ENCODE results near the gene SSBP3.
"Not testable (repeated sequence)": the region's sequence is repeated elsewhere in the genome, so short reads cannot be mapped to it uniquely, and the experiment has no call there.

Gene SSBP3

GRCh38 chr1:54436826-54437225 lies 30.6 kb upstream of the SSBP3 start:
- TF ChIP-seq FOXP2 (optimal IDR thresholded peaks at IDR 0.05; ENCODE audit: control extremely low read depth, extremely low read length, insufficient read depth) (no peak), EZH2 (IDR thresholded peaks at IDR 0.05) (no peak), POLR2AphosphoS5 (IDR thresholded peaks at IDR 0.05; ENCODE audit: borderline replicate concordance, low read depth, low read length) (no peak)
- H3K4me3 ChIP-seq, result no peak overlapping the region
- no peak for DNase-seq (ENCODE audit: low read depth, low spot score)
- H3K9me3 ChIP-seq (ENCODE audit: low read depth, low read length), result no peaks in the 10 kb centered on the region
- H3K36me3 ChIP-seq (ENCODE audit: insufficient read depth, low read length), result no peaks in the 10 kb centered on the region
- no peak overlapping the region for H3K27ac ChIP-seq
- no peak overlapping the region for H3K9ac ChIP-seq (ENCODE audit: insufficient read length)

- H3K27ac ChIP-seq, result no peak overlapping the region
- DNase-seq (ENCODE audit: low read depth, low spot score), result no peak
- no peak overlapping the region for H3K4me3 ChIP-seq
- no peaks in the 10 kb centered on the region for H3K36me3 ChIP-seq (ENCODE audit: insufficient read depth, low read length)
- no peak overlapping the region for H3K9ac ChIP-seq (ENCODE audit: insufficient read length)
- no peaks in the 10 kb centered on the region for H3K9me3 ChIP-seq (ENCODE audit: low read depth, low read length)
- TF ChIP-seq FOXP2 (optimal IDR thresholded peaks at IDR 0.05; ENCODE audit: control extremely low read depth, extremely low read length, insufficient read depth) (no peak), EZH2 (IDR thresholded peaks at IDR 0.05) (no peak), POLR2AphosphoS5 (IDR thresholded peaks at IDR 0.05; ENCODE audit: borderline replicate concordance, low read depth, low read length) (no peak)
Observed at GRCh38 chr1:54429838-54430237, 23.6 kb upstream of the SSBP3 start.

- H3K9ac ChIP-seq (ENCODE audit: insufficient read length), result no peak overlapping the region
- H3K9me3 ChIP-seq (ENCODE audit: low read depth, low read length), result no peaks in the 10 kb centered on the region
- TF ChIP-seq EZH2 (IDR thresholded peaks at IDR 0.05) (no peak), POLR2AphosphoS5 (IDR thresholded peaks at IDR 0.05; ENCODE audit: borderline replicate concordance, low read depth, low read length) (no peak), FOXP2 (optimal IDR thresholded peaks at IDR 0.05; ENCODE audit: control extremely low read depth, extremely low read length, insufficient read depth) (no peak)
- H3K36me3 ChIP-seq (ENCODE audit: insufficient read depth, low read length), result no peaks in the 10 kb centered on the region
- no peak overlapping the region for H3K4me3 ChIP-seq
- DNase-seq (ENCODE audit: low read depth, low spot score), result no peak
- peak overlapping the region; percentile 62; the same call in 1 of the 2 replicates for H3K27ac ChIP-seq
Observed at GRCh38 chr1:54428837-54429518, 22.8 kb upstream of the SSBP3 start.

- Histone ChIP-seq H3K9ac (ENCODE audit: insufficient read length) (no peak overlapping the region), H3K36me3 (ENCODE audit: insufficient read depth, low read length) (no peaks in the 10 kb centered on the region), H3K4me3 (no peak overlapping the region), H3K9me3 (ENCODE audit: low read depth, low read length) (no peaks in the 10 kb centered on the region), H3K27ac (no peak overlapping the region)
- TF ChIP-seq EZH2 (IDR thresholded peaks at IDR 0.05) (no peak), FOXP2 (optimal IDR thresholded peaks at IDR 0.05; ENCODE audit: control extremely low read depth, extremely low read length, insufficient read depth) (no peak), POLR2AphosphoS5 (IDR thresholded peaks at IDR 0.05; ENCODE audit: borderline replicate concordance, low read depth, low read length) (no peak)
- no peak for DNase-seq (ENCODE audit: low read depth, low spot score)
Observed at GRCh38 chr1:54425152-54425584, 19.0 kb upstream of the SSBP3 start.

- TF ChIP-seq EZH2 (IDR thresholded peaks at IDR 0.05) (no peak), FOXP2 (optimal IDR thresholded peaks at IDR 0.05; ENCODE audit: control extremely low read depth, extremely low read length, insufficient read depth) (no peak), POLR2AphosphoS5 (IDR thresholded peaks at IDR 0.05; ENCODE audit: borderline replicate concordance, low read depth, low read length) (no peak)
- H3K36me3 ChIP-seq (ENCODE audit: insufficient read depth, low read length), result no peaks in the 10 kb centered on the region
- H3K9me3 ChIP-seq (ENCODE audit: low read depth, low read length), result no peaks in the 10 kb centered on the region
- no peak overlapping the region for H3K9ac ChIP-seq (ENCODE audit: insufficient read length)
- no peak for DNase-seq (ENCODE audit: low read depth, low spot score)
- H3K4me3 ChIP-seq, result no peak overlapping the region
- no peak overlapping the region for H3K27ac ChIP-seq
Observed at GRCh38 chr1:54424398-54424797, 18.2 kb upstream of the SSBP3 start.

GRCh38 chr1:54421101-54421504 lies 14.9 kb upstream of the SSBP3 start:
- no peak overlapping the region for H3K9ac ChIP-seq (ENCODE audit: insufficient read length)
- no peaks in the 10 kb centered on the region for H3K9me3 ChIP-seq (ENCODE audit: low read depth, low read length)
- TF ChIP-seq EZH2 (IDR thresholded peaks at IDR 0.05), result no peak
- TF ChIP-seq FOXP2 (optimal IDR thresholded peaks at IDR 0.05; ENCODE audit: control extremely low read depth, extremely low read length, insufficient read depth), result no peak
- no peak for TF ChIP-seq POLR2AphosphoS5 (IDR thresholded peaks at IDR 0.05; ENCODE audit: borderline replicate concordance, low read depth, low read length)
- no peak for DNase-seq (ENCODE audit: low read depth, low spot score)
- no peak overlapping the region for H3K4me3 ChIP-seq
- H3K36me3 ChIP-seq (ENCODE audit: insufficient read depth, low read length), result no peaks in the 10 kb centered on the region
- no peak overlapping the region for H3K27ac ChIP-seq

- H3K27ac ChIP-seq; DNase-seq (ENCODE audit: low read depth, low spot score); H3K9ac ChIP-seq (ENCODE audit: insufficient read length); H3K4me3 ChIP-seq; H3K9me3 ChIP-seq (ENCODE audit: low read depth, low read length); H3K36me3 ChIP-seq (ENCODE audit: insufficient read depth, low read length): not testable (repeated sequence)
Observed at GRCh38 chr1:54418598-54418997, 12.4 kb upstream of the SSBP3 start.

- Histone ChIP-seq H3K36me3 (ENCODE audit: insufficient read depth, low read length) (no peaks in the 10 kb centered on the region), H3K9me3 (ENCODE audit: low read depth, low read length) (no peaks in the 10 kb centered on the region), H3K9ac (ENCODE audit: insufficient read length) (no peak overlapping the region), H3K4me3 (no peak overlapping the region), H3K27ac (no peak overlapping the region)
- no peak for TF ChIP-seq FOXP2 (optimal IDR thresholded peaks at IDR 0.05; ENCODE audit: control extremely low read depth, extremely low read length, insufficient read depth)
- DNase-seq (ENCODE audit: low read depth, low spot score), result no peak
Observed at GRCh38 chr1:54417123-54417522, 10.9 kb upstream of the SSBP3 start.

GRCh38 chr1:54416435-54416834 lies 10.2 kb upstream of the SSBP3 start:
- no peak overlapping the region for H3K9ac ChIP-seq (ENCODE audit: insufficient read length)
- H3K9me3 ChIP-seq (ENCODE audit: low read depth, low read length), result no peaks in the 10 kb centered on the region
- no peak for DNase-seq (ENCODE audit: low read depth, low spot score)
- no peak overlapping the region for H3K4me3 ChIP-seq
- no peak overlapping the region for H3K27ac ChIP-seq
- H3K36me3 ChIP-seq (ENCODE audit: insufficient read depth, low read length), result no peaks in the 10 kb centered on the region
- TF ChIP-seq EZH2 (IDR thresholded peaks at IDR 0.05) (no peak), FOXP2 (optimal IDR thresholded peaks at IDR 0.05; ENCODE audit: control extremely low read depth, extremely low read length, insufficient read depth) (no peak), POLR2AphosphoS5 (IDR thresholded peaks at IDR 0.05; ENCODE audit: borderline replicate concordance, low read depth, low read length) (no peak)
